Measurements from ENCODE around the gene EEF2K.
"Not testable (repeated sequence)": the region's sequence is repeated elsewhere in the genome, so short reads cannot be mapped to it uniquely, and the experiment has no call there.

Gene EEF2K

GRCh38 chr16:22213236-22213635 is 7.2 kb downstream of the EEF2K start:
- DNase-seq (ENCODE audit: low spot score): no peak

DNA sequence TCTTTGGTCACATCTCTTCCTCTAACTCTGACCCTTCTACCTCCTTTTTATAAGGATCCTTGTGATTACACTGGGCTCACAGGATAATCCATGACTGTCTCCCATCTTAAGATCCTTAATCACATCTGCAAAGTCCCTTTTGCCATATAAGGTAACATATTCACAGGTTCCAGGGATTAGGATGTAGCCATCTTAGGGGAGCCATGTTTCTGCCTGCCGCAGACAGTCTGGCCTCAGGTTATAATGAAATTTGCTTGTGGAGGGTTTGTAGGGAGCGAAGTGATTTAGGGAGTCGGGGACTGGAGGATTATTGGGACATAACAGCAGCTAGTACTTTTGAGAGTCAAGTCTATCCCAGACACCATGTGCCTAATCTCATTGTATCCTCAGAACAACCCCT is 7.7 kb downstream of the EEF2K start:
- no peak for DNase-seq (ENCODE audit: low spot score)

DNA sequence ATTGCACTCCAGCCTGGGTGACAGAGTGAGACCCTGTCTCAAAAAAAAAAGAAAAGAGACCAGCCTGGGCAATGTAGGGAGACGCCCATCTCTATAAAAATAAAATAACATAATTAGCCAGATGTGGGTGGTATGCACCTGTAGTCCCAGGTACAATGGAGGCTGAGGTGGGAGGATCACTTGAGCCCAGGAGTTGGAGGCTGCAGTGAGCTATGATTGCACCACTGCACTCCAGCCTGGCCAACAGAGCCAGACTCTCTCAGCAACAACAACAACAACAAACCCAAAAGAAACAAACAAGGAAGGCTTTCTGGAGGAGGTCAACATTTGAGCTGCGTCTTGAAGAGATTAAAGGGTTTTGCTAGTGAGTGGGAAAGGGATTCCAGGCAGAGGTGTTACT is 8.3 kb downstream of the EEF2K start:
- DNase-seq (ENCODE audit: low spot score): no peak

GRCh38 chr16:22214889-22215288 is 8.8 kb downstream of the EEF2K start:
- no peak for DNase-seq (ENCODE audit: low spot score)

DNA sequence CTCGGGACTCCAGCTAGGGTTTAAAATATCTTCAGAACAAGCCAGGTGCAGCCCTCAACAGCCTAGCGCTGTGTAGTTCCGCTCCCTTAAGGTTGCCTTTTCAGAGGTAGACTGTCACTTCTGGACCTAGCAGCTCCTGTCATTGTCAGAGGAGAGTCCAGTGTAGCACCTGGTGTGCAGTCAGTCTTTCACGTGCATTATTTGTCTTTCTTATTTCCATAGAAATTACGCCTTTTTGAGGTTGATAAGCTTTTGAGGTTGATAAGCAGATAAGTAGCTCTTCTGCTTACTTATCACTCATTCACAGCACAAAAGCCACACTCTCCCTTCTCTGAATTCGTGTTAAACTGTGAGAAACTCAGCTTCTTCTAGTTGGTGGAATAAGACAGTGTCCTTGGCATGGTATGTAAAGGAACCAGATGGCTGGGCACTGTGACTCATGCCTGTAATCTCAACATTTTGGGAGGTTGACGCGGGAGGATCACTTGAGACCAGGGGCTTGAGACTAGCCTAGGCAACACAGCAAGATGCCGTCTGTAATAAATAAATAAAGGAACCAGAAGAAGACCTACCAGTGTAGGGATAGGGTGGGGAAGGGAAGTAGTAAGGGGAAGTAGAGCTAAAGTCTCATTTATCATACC is 10.2 kb downstream of the EEF2K start:
- no peak for DNase-seq (ENCODE audit: low spot score)

GRCh38 chr16:22216832-22217225 is 10.8 kb downstream of the EEF2K start:
- DNase-seq (ENCODE audit: low spot score): not testable (repeated sequence)

DNA sequence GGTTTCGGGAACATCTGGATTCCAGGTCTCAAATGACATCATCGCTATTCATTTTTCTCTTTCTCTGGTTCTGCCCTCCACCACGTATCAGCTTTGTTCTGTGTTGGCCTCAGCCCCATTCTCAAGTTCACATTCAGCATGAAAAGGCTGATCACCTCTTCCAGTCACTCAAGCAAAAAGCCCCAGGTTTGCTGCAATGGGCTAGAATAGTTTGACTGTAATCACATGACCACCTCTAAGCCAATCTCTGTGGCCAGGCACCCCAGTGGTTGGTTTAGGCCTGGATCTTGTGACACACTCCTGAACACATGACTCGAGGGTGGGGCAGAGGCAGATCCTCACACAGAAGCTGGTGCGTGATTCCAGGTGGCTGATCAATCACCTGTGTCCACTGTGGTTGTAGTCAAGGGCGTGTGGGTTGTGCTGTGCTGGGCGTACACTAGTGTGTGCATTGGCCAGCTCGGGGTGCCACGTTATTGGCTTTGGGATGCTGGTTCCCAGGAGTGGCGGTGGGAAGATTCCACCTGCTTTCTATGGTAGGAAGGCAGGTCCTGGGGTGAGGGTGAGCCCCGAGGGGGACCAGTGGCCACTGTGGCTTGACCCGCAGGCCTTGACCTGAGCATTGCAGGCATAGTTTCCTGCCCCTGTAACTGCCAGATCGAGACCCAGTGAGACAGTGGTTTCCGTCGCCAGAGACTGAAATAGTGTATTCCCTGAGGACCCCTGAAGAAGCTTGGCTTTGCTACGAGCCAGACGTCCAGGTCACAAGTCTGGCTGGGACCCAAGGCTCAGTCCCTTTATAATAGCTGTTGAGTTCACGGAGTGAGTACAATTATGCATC is 12.0 kb downstream of the EEF2K start:
- no peak for DNase-seq (ENCODE audit: low spot score)

DNA sequence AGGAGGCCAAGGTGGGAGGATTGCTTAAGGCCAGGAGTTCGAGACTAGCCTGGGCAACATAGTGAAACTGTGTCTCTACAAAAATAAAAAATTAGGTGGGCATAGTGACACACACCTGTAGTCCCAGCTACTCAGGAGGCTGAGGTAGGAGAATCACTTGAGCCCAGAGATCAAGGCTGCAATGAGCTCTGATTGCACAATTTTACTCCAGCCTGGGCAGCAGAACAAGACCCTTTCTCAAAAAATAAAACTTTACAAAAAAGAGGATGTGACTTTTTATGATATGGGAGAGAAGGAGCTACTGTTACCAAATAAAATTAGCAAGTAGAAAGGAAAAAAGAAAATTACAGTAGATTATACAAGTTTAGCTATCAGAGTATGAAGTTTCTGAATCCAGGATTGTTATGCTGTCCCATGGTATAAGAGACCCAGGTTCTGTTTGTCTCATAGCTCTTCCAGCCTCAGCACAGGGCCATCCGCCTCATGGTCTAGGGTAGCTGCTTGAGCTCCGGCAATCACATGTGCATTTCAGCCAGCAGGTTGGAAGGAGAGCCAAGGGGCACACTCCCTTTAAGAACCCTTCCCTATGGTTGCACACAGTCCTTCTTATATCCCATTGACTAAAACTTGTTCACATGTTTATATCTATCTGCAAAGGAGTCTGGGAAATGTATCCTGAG is 13.5 kb downstream of the EEF2K start:
- DNase-seq (ENCODE audit: low spot score): no peak

DNA sequence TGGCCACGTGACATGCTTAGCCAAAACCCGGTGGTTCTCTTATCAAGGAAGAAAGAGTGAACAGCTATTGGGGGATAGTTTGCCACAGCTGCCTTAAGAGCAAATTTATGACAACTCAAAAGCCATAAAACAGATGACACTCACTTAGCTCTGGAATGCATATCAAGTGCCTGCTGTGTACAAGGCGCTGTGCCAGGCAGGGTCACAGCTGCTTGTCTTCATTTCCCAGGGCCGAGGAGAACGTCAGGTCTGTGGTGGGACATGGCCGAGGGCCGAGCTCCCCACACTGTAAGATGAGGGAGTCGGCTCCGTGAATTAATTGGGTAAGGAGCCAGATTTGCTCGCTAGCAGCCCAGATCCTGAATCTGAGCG is 14.0 kb downstream of the EEF2K start:
- DNase-seq (ENCODE audit: low spot score): peak; percentile 84

- DNase-seq (ENCODE audit: low spot score): no peak
Measured at GRCh38 chr16:22220714-22221113, 14.6 kb downstream of the EEF2K start.

GRCh38 chr16:22222006-22222405 is 15.9 kb downstream of the EEF2K start:
- DNase-seq (ENCODE audit: low spot score): no peak

DNA sequence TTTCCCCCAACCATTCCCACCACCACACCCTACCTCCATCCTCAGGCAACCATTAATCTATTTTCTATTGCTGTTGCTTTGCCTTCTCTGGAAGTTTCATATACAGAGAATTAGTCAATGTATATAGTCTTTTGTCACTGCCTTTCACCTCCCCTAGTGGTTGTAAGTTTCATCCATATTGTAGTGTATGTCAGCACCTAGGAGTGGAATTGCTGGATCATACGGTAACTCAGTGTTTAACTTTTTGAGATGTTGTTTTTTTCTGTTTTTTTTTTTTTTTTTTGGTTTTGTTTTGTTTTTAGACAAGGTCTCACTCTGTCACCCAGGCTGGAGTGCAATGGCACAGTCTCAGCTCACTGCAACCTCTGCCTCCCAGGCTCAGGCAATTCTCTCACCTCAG is 16.9 kb downstream of the EEF2K start:
- DNase-seq (ENCODE audit: low spot score): no peak

GRCh38 chr16:22225060-22225459 is 19.0 kb downstream of the EEF2K start:
- no peak for DNase-seq (ENCODE audit: low spot score)

GRCh38 chr16:22229889-22230288 is 23.8 kb downstream of the EEF2K start:
- no peak for DNase-seq (ENCODE audit: low spot score)

DNA sequence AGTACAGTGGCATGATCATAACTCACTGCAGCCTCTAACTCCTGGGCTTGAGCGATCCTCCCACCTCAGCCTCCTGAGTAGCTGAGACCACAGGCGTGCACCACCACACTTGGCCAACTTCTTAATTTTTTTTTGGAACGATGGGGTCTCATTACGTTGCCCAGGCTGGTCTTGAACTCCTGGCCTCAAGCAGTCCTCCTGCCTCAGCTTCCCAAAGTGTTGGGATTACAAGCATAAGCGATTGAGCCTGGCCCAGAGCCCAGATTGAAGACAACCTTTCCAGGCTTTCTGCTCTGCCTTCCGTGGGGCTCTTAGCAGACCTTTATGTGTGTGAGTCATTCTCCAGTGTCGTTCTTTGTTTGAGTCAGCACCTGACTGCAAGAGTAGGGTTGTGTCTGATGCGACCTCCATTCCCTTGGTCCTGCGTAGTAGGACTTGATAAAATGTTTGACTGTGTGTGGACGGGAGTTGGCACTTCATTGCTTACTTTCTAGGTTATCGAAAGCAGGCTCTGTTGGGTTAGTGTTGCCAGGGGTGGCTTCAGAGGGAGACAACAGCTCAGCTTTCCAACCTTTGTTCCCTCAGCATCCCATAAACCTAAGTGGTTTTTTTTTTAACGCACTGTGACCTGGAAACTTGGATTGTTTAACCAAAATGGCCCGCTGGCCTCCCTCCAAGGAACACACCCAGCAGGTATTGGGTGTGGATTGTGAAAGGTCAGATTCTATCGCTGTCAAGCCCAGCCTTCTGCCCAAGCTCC is 26.4 kb downstream of the EEF2K start:
- no peak for DNase-seq (ENCODE audit: low spot score)

DNA sequence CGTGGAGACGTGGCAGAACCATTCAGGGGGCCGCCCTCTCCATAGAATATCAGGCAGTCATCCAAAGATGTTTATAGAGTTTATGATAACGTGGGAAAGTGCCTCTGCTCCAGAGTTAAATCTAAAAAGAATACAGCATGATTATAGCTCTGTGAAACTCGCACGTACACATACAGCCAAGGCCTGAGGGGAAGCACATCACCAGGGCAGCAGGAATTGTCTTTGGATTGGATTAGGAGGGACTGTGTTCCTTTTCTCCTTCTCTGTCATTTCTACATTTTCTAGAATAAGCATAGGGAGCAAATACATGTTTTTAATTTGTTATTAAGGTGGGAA is 26.9 kb downstream of the EEF2K start:
- DNase-seq (ENCODE audit: low spot score): no peak

DNA sequence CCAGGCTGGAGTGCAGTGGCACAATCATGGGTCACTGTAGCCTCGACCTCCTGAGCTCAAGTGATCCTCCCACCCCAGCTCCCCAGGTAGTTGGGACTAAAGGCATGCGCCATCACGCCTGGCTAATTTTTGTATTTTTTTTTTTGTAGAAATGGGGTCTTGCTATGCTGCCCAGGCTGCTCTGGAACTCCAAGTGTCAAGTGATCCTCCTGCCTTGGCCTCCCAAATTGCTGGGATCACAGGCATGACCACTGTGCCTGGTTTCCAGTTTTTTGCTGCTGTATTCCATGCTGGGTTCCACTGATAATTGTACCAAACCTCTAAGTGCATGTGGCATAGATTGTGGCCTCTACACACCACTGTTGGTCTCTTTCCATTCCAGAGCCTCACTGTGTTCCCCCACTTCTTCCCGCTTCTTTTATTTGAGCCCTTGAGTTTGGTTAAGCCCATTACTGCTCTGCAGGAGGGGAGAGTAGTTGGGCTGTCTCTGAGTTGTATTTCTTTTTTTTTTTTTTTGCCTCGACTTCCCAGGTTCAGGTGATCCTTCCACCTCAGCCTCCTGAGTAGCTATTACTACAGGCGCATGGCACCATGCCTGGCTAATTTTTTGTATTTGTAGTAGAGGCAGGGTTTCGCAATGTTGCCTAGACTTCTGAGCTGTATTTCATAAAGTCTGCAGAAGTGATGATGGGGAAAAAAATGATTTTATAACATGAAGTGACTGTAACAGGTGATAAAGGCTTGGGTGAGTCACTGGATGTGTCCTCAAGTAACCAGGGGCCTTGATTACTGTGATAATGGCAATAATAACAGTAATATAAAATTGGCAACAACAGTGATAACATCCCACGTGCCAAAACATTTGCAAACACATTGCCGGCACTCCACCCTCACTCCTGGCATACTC is 30.0 kb downstream of the EEF2K start:
- DNase-seq (ENCODE audit: low spot score): no peak

DNA sequence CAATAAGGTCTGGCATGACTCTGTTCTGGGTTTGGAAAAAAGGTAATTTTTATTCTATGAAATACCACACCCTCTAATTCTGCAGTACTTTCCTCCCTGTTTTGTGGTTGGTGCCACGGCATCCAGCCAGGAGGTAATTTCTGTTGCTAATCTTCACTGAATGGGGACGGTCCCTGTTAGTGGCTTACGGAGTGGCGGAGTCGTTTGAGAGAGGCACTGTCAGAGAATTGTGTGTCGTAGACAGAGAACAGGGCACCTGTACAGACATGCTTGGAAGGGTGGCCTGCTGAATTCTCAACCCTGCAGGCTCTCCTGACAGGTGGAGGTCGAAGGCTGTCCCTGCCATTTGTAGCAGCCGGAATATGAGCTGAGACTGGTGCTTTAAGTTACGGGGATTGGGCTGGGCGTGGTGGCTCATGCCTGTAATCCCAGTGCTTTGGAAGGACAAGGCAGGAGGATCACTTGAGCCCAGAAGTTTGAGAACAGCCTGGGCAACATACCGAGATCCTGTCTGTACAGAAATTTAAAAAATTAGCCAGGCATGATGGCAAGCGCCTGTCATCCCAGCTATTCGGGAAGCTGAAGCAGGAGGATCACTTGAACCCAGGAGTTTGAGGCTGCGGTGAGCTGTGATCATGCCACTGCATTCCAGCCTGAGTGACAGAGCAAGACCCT is 33.2 kb downstream of the EEF2K start:
- no peak for DNase-seq (ENCODE audit: low spot score)

DNA sequence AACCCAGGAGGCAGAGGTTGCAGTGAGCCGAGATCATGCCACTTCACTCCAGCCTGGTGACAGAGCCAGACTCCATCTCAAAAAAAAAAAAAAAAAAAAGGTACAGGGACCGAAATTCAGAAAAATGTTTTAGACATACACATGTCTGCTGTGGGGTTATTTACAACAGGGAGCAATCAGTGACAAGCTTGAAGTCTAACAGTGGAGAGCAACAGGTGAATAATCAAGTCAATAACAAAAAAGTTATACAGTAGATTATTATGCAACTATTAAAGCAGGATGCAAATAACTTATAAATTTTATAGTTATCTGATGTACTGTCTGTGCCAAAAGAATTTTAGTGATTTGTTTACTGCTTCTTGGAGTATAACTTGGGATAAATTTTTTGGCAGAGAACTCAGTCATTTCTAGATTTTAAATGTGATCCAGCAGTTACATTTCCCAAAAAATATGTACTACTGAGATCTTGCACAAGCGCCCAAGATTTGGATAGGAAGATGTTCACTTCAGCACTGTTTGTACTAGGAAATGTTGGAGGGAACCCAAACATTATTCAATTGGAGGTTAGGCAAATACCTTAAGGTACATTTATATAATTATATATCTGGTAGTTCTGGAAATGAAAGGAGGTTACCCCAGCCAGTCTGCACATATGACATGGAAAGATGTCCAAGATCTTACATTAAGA is 34.1 kb downstream of the EEF2K start:
- DNase-seq (ENCODE audit: low spot score): no peak

DNA sequence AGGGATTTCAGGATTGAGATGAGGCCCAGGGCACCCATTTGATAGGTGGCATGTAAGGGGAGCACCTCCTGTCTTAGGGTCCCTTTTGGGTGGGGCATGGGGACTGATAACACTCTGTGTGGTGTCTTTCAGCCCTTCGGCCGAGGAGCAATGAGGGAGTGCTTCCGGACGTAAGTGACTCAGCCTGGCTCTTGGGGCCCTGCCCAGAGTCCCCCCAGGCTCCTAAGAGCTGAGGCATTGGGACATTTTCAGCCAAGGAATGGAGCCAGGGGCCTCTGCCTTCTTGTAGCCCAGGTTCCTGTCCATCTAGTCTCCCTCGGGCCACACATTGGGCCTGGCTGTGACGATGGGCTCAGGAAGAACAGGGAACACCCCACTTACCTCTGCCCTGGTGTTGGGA is 44.4 kb downstream of the EEF2K start:
- no peak for DNase-seq (ENCODE audit: low spot score)
